Measurements from ENCODE around the gene PGRMC1. TPM values are rescaled to one million over a fixed set of nuclear protein-coding genes. Genes with fewer than 3 reads are reported as not detected.
A peak's percentile ranks its signal among the peaks of the same experiment; 100 is the strongest.

The PGRMC1 gene
- total and polyA plus RNA-seq, 2 experiments from 2014 or later: 163 to 307 TPM

GRCh38 chrX:119240356-119240755 is 4.3 kb downstream of the PGRMC1 start:
- H3K4me3 ChIP-seq: no peak overlapping the region
- H3K27ac ChIP-seq: no peak overlapping the region
- 63% methylated on average over 3 of the region's 3 CpGs for WGBS (ENCODE audit: low lambda C conversion rate, missing lambda C conversion rate)
- H3K9me3 ChIP-seq (ENCODE audit: low read depth): no peaks in the 10 kb centered on the region
- no peaks in the 10 kb centered on the region for H3K9me2 ChIP-seq (replicated peaks; ENCODE audit: insufficient read depth)
- no peak for DNase-seq (ENCODE audit: low spot score)
- H3K4me2 ChIP-seq: peak overlapping the region; percentile 74
- H3K27me3 ChIP-seq: no peaks in the 10 kb centered on the region
- H4K20me1 ChIP-seq (ENCODE audit: insufficient read depth, poor library complexity, severe bottlenecking): peaks cover 21% of the 10 kb centered on the region
- TF ChIP-seq CTCF (IDR thresholded peaks at IDR 0.05; ENCODE audit: poor library complexity): no peak
- no peak for TF ChIP-seq EZH2 (IDR thresholded peaks at IDR 0.05; ENCODE audit: borderline replicate concordance)
- no peak for TF ChIP-seq EZH2phosphoT487 (IDR thresholded peaks at IDR 0.05; ENCODE audit: low read depth, severe bottlenecking, unreplicated experiment)
- peaks cover 57% of the 10 kb centered on the region for H3K79me2 ChIP-seq
- H3K36me3 ChIP-seq (replicated peaks; ENCODE audit: insufficient read depth, low read depth): no peaks in the 10 kb centered on the region
- no peak overlapping the region for H2AFZ ChIP-seq
- H3K4me1 ChIP-seq (ENCODE audit: insufficient read depth): no peaks in the 10 kb centered on the region

- no peak overlapping the region for H3K4me2 ChIP-seq
- no peaks in the 10 kb centered on the region for H3K4me1 ChIP-seq (ENCODE audit: insufficient read depth)
- no peaks in the 10 kb centered on the region for H3K79me2 ChIP-seq
- 78% methylated on average over 3 of the region's 3 CpGs for WGBS (ENCODE audit: low lambda C conversion rate, missing lambda C conversion rate)
- no peak overlapping the region for H3K27ac ChIP-seq
- no peaks in the 10 kb centered on the region for H3K9me3 ChIP-seq (ENCODE audit: low read depth)
- no peaks in the 10 kb centered on the region for H4K20me1 ChIP-seq (ENCODE audit: insufficient read depth, poor library complexity, severe bottlenecking)
- no peak for TF ChIP-seq EZH2phosphoT487 (IDR thresholded peaks at IDR 0.05; ENCODE audit: low read depth, severe bottlenecking, unreplicated experiment)
- no peak for TF ChIP-seq EZH2 (IDR thresholded peaks at IDR 0.05; ENCODE audit: borderline replicate concordance)
- TF ChIP-seq CTCF (IDR thresholded peaks at IDR 0.05; ENCODE audit: poor library complexity): no peak
- H3K9me2 ChIP-seq (replicated peaks; ENCODE audit: insufficient read depth): no peaks in the 10 kb centered on the region
- no peak overlapping the region for H2AFZ ChIP-seq
- H3K36me3 ChIP-seq (replicated peaks; ENCODE audit: insufficient read depth, low read depth): peaks cover 3% of the 10 kb centered on the region
- no peak for DNase-seq (ENCODE audit: low spot score)
- no peak overlapping the region for H3K4me3 ChIP-seq
- H3K27me3 ChIP-seq: no peaks in the 10 kb centered on the region
Measured at GRCh38 chrX:119247702-119248101, 11.6 kb downstream of the PGRMC1 start.

- Histone ChIP-seq H4K20me1 (ENCODE audit: insufficient read depth, poor library complexity, severe bottlenecking) (no peaks in the 10 kb centered on the region), H3K27me3 (no peaks in the 10 kb centered on the region), H3K4me3 (no peak overlapping the region), H2AFZ (no peak overlapping the region), H3K9me3 (ENCODE audit: low read depth) (no peaks in the 10 kb centered on the region), H3K4me1 (ENCODE audit: insufficient read depth) (no peaks in the 10 kb centered on the region), H3K79me2 (no peaks in the 10 kb centered on the region), H3K9me2 (replicated peaks; ENCODE audit: insufficient read depth) (no peaks in the 10 kb centered on the region), H3K4me2 (no peak overlapping the region), H3K27ac (no peak overlapping the region), H3K36me3 (replicated peaks; ENCODE audit: insufficient read depth, low read depth) (peaks cover 3% of the 10 kb centered on the region)
- 91% methylated on average over 3 of the region's 3 CpGs for WGBS (ENCODE audit: low lambda C conversion rate, missing lambda C conversion rate)
- no peak for DNase-seq (ENCODE audit: low spot score)
- TF ChIP-seq CTCF (IDR thresholded peaks at IDR 0.05; ENCODE audit: poor library complexity): no peak
- TF ChIP-seq EZH2phosphoT487 (IDR thresholded peaks at IDR 0.05; ENCODE audit: low read depth, severe bottlenecking, unreplicated experiment): no peak
- no peak for TF ChIP-seq EZH2 (IDR thresholded peaks at IDR 0.05; ENCODE audit: borderline replicate concordance)
Measured at GRCh38 chrX:119249891-119250290, 13.8 kb downstream of the PGRMC1 start.

- Histone ChIP-seq H2AFZ (no peak overlapping the region), H3K27ac (no peak overlapping the region), H3K9me3 (ENCODE audit: low read depth) (no peaks in the 10 kb centered on the region), H3K27me3 (no peaks in the 10 kb centered on the region), H4K20me1 (ENCODE audit: insufficient read depth, poor library complexity, severe bottlenecking) (no peaks in the 10 kb centered on the region), H3K9me2 (replicated peaks; ENCODE audit: insufficient read depth) (no peaks in the 10 kb centered on the region), H3K79me2 (no peaks in the 10 kb centered on the region), H3K36me3 (replicated peaks; ENCODE audit: insufficient read depth, low read depth) (no peaks in the 10 kb centered on the region), H3K4me1 (ENCODE audit: insufficient read depth) (no peaks in the 10 kb centered on the region), H3K4me2 (no peak overlapping the region), H3K4me3 (no peak overlapping the region)
- WGBS (ENCODE audit: low lambda C conversion rate, missing lambda C conversion rate): 66% methylated on average over 4 of the region's 4 CpGs
- DNase-seq (ENCODE audit: low spot score): peak; percentile 7
- no peak for TF ChIP-seq EZH2 (IDR thresholded peaks at IDR 0.05; ENCODE audit: borderline replicate concordance)
- no peak for TF ChIP-seq CTCF (IDR thresholded peaks at IDR 0.05; ENCODE audit: poor library complexity)
- TF ChIP-seq EZH2phosphoT487 (IDR thresholded peaks at IDR 0.05; ENCODE audit: low read depth, severe bottlenecking, unreplicated experiment): no peak
Measured at GRCh38 chrX:119251386-119251785, 15.3 kb downstream of the PGRMC1 start.

Data from hepatocyte (in vitro differentiated cells).